ENCODE data around the gene RNF5.

DNA sequence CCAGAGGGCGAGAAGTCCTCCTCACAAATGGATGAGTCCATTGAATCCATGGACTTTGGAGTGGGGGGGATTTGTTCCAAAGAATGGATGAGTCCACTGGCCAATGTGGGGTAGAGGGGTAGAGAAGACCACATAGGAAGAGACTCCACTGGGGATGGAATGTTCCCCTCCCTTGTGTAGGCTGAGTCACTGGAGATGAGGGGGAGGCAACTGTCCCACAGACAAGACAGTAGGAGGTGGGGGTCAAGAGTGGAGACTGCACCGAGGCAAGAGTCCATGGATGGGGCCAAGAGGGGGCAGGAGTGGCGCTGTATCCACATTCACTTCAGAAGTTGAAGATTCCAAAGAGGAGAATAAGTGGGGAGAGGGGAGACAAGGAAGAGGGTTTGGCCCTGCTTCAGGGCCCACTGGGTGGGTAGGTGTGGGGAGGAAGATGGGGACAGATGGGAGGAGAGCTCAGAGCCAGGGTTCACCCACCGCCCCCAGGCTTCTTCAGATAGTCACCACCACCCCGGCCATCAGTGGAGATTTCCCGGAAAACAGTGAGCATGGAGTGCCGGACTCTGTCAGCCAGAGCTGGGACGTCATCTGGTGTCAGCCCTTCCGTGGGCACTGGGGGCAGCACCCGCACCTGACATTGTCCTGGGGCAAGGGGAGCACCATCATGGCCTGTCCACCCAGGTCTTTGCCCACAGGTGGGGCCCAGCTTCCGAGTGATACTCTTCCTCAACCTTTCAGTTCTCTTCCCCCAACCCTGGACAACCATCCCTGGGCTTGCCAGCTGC lies 9.2 kb upstream of the RNF5 start:
- TF ChIP-seq, protein P1, sequence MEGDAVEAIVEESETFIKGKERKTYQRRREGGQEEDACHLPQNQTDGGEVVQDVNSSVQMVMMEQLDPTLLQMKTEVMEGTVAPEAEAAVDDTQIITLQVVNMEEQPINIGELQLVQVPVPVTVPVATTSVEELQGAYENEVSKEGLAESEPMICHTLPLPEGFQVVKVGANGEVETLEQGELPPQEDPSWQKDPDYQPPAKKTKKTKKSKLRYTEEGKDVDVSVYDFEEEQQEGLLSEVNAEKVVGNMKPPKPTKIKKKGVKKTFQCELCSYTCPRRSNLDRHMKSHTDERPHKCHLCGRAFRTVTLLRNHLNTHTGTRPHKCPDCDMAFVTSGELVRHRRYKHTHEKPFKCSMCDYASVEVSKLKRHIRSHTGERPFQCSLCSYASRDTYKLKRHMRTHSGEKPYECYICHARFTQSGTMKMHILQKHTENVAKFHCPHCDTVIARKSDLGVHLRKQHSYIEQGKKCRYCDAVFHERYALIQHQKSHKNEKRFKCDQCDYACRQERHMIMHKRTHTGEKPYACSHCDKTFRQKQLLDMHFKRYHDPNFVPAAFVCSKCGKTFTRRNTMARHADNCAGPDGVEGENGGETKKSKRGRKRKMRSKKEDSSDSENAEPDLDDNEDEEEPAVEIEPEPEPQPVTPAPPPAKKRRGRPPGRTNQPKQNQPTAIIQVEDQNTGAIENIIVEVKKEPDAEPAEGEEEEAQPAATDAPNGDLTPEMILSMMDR (IDR thresholded peaks at IDR 0.05 in 8 of 11, conservative IDR thresholded peaks at IDR 0.05 in 3 of 11): no peak
- no peak for TF ChIP-seq POLR2A (IDR thresholded peaks at IDR 0.05)
